ENCODE results near the gene SAMD4B. TPM values are rescaled to one million over a fixed set of nuclear protein-coding genes. Genes with fewer than 3 reads are reported as not detected.

The SAMD4B gene
- total RNA-seq, 2 experiments from 2014 or later, result 59.4 to 60.0 TPM

- H3K36me3 ChIP-seq (ENCODE audit: insufficient read depth, low read length), result peaks cover 88% of the 10 kb centered on the region
- ChIA-PET POLR2A (no interaction called here), CTCF (ENCODE audit: unreplicated experiment) (no interaction called here)
- 0 out of 2 replicates have a peak, but pooled peaks cover 3% of the 10 kb centered on the region for H4K20me1 ChIP-seq (ENCODE audit: insufficient read depth, low read length)
- TF ChIP-seq CTCF (conservative IDR thresholded peaks at IDR 0.05; ENCODE audit: low read length) (no peak), EZH2phosphoT487 (IDR thresholded peaks at IDR 0.05; ENCODE audit: borderline replicate concordance, low read depth, low read length) (no peak)
- no peaks in the 10 kb centered on the region for H3K4me1 ChIP-seq (ENCODE audit: insufficient read depth, low read length, poor library complexity, severe bottlenecking)
- intact Hi-C loops (cut with micrococcal nuclease; ENCODE audit: unreplicated experiment), result no loop called here
- H3K9me2 ChIP-seq (ENCODE audit: insufficient read depth, low read length), result no peaks in the 10 kb centered on the region
- H3K9me3 ChIP-seq (ENCODE audit: low read length), result no peaks in the 10 kb centered on the region
- H2AFZ ChIP-seq (ENCODE audit: low read length), result no peak overlapping the region
- no peak for DNase-seq (ENCODE audit: low spot score)
- BruUV-seq (replicated peaks), result no TSS peak
- no peak overlapping the region for H3K4me2 ChIP-seq (ENCODE audit: low read length)
- no peaks in the 10 kb centered on the region for H3K79me2 ChIP-seq (ENCODE audit: insufficient read depth, low read depth, low read length)
- H3K4me3 ChIP-seq (ENCODE audit: low read depth, low read length, poor library complexity, severe bottlenecking), result no peak overlapping the region
- H3K27ac ChIP-seq (ENCODE audit: low read depth, low read length, poor library complexity, severe bottlenecking), result no peak overlapping the region
These were observed 39.8 kb downstream of the SAMD4B start for GRCh38 chr19:39381910-39382611.

GRCh38 chr19:39382991-39383828, 41.0 kb downstream of the SAMD4B start:
- no peak for TF ChIP-seq EZH2phosphoT487 (IDR thresholded peaks at IDR 0.05; ENCODE audit: borderline replicate concordance, low read depth, low read length)
- peaks cover 88% of the 10 kb centered on the region for H3K36me3 ChIP-seq (ENCODE audit: insufficient read depth, low read length)
- intact Hi-C loops (cut with micrococcal nuclease; ENCODE audit: unreplicated experiment), result no loop called here

GRCh38 chr19:39384839-39385568, 42.8 kb downstream of the SAMD4B start:
- Histone ChIP-seq H3K9me2 (ENCODE audit: insufficient read depth, low read length) (no peaks in the 10 kb centered on the region), H4K20me1 (ENCODE audit: insufficient read depth, low read length) (0 out of 2 replicates have a peak, but pooled peaks cover 3% of the 10 kb centered on the region), H2AFZ (ENCODE audit: low read length) (no peak overlapping the region), H3K4me2 (ENCODE audit: low read length) (no peak overlapping the region), H3K9me3 (ENCODE audit: low read length) (no peaks in the 10 kb centered on the region), H3K4me3 (ENCODE audit: low read depth, low read length, poor library complexity, severe bottlenecking) (no peak overlapping the region), H3K79me2 (ENCODE audit: insufficient read depth, low read depth, low read length) (peaks cover 4% of the 10 kb centered on the region; the same call in 1 of the 2 replicates), H3K4me1 (ENCODE audit: insufficient read depth, low read length, poor library complexity, severe bottlenecking) (peaks cover 7% of the 10 kb centered on the region), H3K36me3 (ENCODE audit: insufficient read depth, low read length) (peaks cover 87% of the 10 kb centered on the region), H3K27ac (ENCODE audit: low read depth, low read length, poor library complexity, severe bottlenecking) (no peak overlapping the region)
- DNase-seq (ENCODE audit: low spot score), result no peak
- intact Hi-C loops (cut with micrococcal nuclease; ENCODE audit: unreplicated experiment), result no loop called here
- POLR2A ChIA-PET, result no interaction called here
- BruUV-seq (replicated peaks), result no TSS peak
- TF ChIP-seq EZH2phosphoT487 (IDR thresholded peaks at IDR 0.05; ENCODE audit: borderline replicate concordance, low read depth, low read length), result no peak
- CTCF ChIA-PET (ENCODE audit: unreplicated experiment), result no interaction called here

More at GRCh38 chr19:39382991-39383828, 41.0 kb downstream of the SAMD4B start:
- Histone ChIP-seq H3K9me3 (ENCODE audit: low read length) (no peaks in the 10 kb centered on the region), H3K4me2 (ENCODE audit: low read length) (no peak overlapping the region), H3K79me2 (ENCODE audit: insufficient read depth, low read depth, low read length) (no peaks in the 10 kb centered on the region), H3K27ac (ENCODE audit: low read depth, low read length, poor library complexity, severe bottlenecking) (no peak overlapping the region), H3K4me3 (ENCODE audit: low read depth, low read length, poor library complexity, severe bottlenecking) (no peak overlapping the region), H3K4me1 (ENCODE audit: insufficient read depth, low read length, poor library complexity, severe bottlenecking) (no peaks in the 10 kb centered on the region), H4K20me1 (ENCODE audit: insufficient read depth, low read length) (0 out of 2 replicates have a peak, but pooled peaks cover 3% of the 10 kb centered on the region), H2AFZ (ENCODE audit: low read length) (no peak overlapping the region), H3K9me2 (ENCODE audit: insufficient read depth, low read length) (no peaks in the 10 kb centered on the region)
- CTCF ChIA-PET (ENCODE audit: unreplicated experiment), result no interaction called here
- no TSS peak for BruUV-seq (replicated peaks)
- DNase-seq (ENCODE audit: low spot score), result no peak
- POLR2A ChIA-PET, result no interaction called here
